Thyroid gland (tissue), 4 donors: ENCODE results near the gene FBLN1.

ENCODE experiments used
- CTCF ChIP-seq, 6 experiments: fragments of 200-600 bp in 3 of 6; fragments of 450-650 bp in 3 of 6; sonication (generic) in 3 of 6; IDR thresholded peaks; one replicate each; pipeline ENCODE4 v1.5.1; 2016 to 2019; ENCODE audit warnings: antibody characterized with exemption in 6 of 6, mild to moderate bottlenecking in 2 of 6, inconsistent platforms in 1 of 6, moderate library complexity in 1 of 6
- POLR2A ChIP-seq, 2 donors: fragments of 450-650 bp; IDR thresholded peaks; one replicate each; pipeline ENCODE4 v1.6.1; 2017; ENCODE audit warnings: antibody characterized with exemption in 2 of 2, mild to moderate bottlenecking in 2 of 2, moderate library complexity in 1 of 2

GRCh38 chr22:45575607-45576272, 73.1 kb downstream of the FBLN1 start:
- TF ChIP-seq CTCF (IDR thresholded peaks at IDR 0.05) (no peak), POLR2A (IDR thresholded peaks at IDR 0.05) (no peak)
